Endothelial cell of umbilical vein (primary cell): ENCODE results near the gene GFPT2.

Experiments
- CTCF ChIP-seq, 2 donors: IDR thresholded peaks; 1 replicate in 1 of 2; 2 replicates in 1 of 2; pipeline ENCODE4 v1.5.1; 2011; ENCODE audit warnings: low read length in 2 of 2, mild to moderate bottlenecking in 2 of 2, moderate library complexity in 2 of 2, control low read depth in 1 of 2, inconsistent platforms in 1 of 2, low read depth in 1 of 2; ENCODE audit not compliant: insufficient read depth in 1 of 2; ENCODE audit errors: extremely low read depth in 1 of 2
- EZH2 ChIP-seq: IDR thresholded peaks from 2 replicates; pipeline ENCODE4 v1.6.1; 2012; ENCODE audit warnings: borderline replicate concordance, low read depth, mild to moderate bottlenecking, moderate library complexity, low read length, inconsistent platforms; ENCODE audit not compliant: severe bottlenecking
- JUN ChIP-seq: IDR thresholded peaks from 2 replicates; pipeline ENCODE4 v1.6.1; 2011; ENCODE audit warnings: borderline replicate concordance, low read depth; ENCODE audit not compliant: insufficient read length, insufficient read depth
- MAX ChIP-seq: IDR thresholded peaks from 2 replicates; pipeline ENCODE4 v1.6.1; 2011; ENCODE audit not compliant: insufficient read depth, insufficient read length
- MYC ChIP-seq: IDR thresholded peaks from one replicate; pipeline ENCODE4 v1.6.1; 2011; ENCODE audit warnings: mild to moderate bottlenecking, low read depth, low read length
- POLR2A ChIP-seq: IDR thresholded peaks from 2 replicates; pipeline ENCODE4 v1.6.1; 2012; ENCODE audit warnings: low read depth, mild to moderate bottlenecking, control low read depth, low read length
- POLR2AphosphoS5 ChIP-seq: IDR thresholded peaks from 2 replicates; pipeline ENCODE4 v1.6.1; 2012; ENCODE audit warnings: low read depth, mild to moderate bottlenecking, control low read depth, low read length, moderate library complexity; ENCODE audit not compliant: insufficient read depth

GRCh38 chr5:180381851-180382480 is 28.8 kb upstream of the GFPT2 start:
- TF ChIP-seq EZH2 (no peak), POLR2AphosphoS5 (no peak), POLR2A (no peak), CTCF (IDR thresholded peaks at IDR 0.05; ENCODE audit: extremely low read depth in 1 of 2, insufficient read depth in 1 of 2, low read depth in 1 of 2, low read length in 2 of 2) (no peak), MYC (no peak), MAX (no peak), JUN (no peak)
